Measurements from ENCODE around the gene UHRF2. TPM values are rescaled to one million over a fixed set of nuclear protein-coding genes. Genes with fewer than 3 reads are reported as not detected.
"Not testable (repeated sequence)": the region's sequence is repeated elsewhere in the genome, so short reads cannot be mapped to it uniquely, and the experiment has no call there.

Gene UHRF2
- total RNA-seq, 4 donors from 2014 or later, result 34.1 to 56.3 (median 46.6) TPM

- ATAC-seq, result no peak
- WGBS, 2 donors (ENCODE audit: low coverage in 1 of 2), result 83 to 89% methylated on average over 1 of the region's 1 CpG
Observed at GRCh38 chr9:6449086-6449485, 36.1 kb downstream of the UHRF2 start.

GRCh38 chr9:6449645-6450044 lies 36.6 kb downstream of the UHRF2 start:
- TF ChIP-seq EP300 (IDR thresholded peaks at IDR 0.05) (no peak), POLR2A (IDR thresholded peaks at IDR 0.05) (no peak), CTCF (IDR thresholded peaks at IDR 0.05) (no peak), POLR2AphosphoS5 (IDR thresholded peaks at IDR 0.05) (no peak)
- no peak for ATAC-seq
- H3K9me3 ChIP-seq, result no peaks in the 10 kb centered on the region
- H3K27ac ChIP-seq, result no peak overlapping the region
- no peaks in the 10 kb centered on the region for H3K27me3 ChIP-seq
- peaks cover 11 to 61% (median 14%) of the 10 kb centered on the region in 3 donors for H3K4me1 ChIP-seq
- H3K4me3 ChIP-seq, result no peak overlapping the region
- no peaks in the 10 kb centered on the region for H3K36me3 ChIP-seq

More at GRCh38 chr9:6449086-6449485, 36.1 kb downstream of the UHRF2 start:
- Histone ChIP-seq H3K27me3 (no peaks in the 10 kb centered on the region), H3K4me1 (peaks cover 11 to 66% (median 18%) of the 10 kb centered on the region in 3 donors), H3K9me3 (no peaks in the 10 kb centered on the region), H3K4me3 (no peak overlapping the region), H3K36me3 (no peaks in the 10 kb centered on the region), H3K27ac (no peak overlapping the region)
- TF ChIP-seq CTCF (IDR thresholded peaks at IDR 0.05), result no peak
- TF ChIP-seq EP300 (IDR thresholded peaks at IDR 0.05), result no peak
- no peak for TF ChIP-seq POLR2AphosphoS5 (IDR thresholded peaks at IDR 0.05)
- TF ChIP-seq POLR2A (IDR thresholded peaks at IDR 0.05), result no peak

- H3K36me3 ChIP-seq, result no peaks in the 10 kb centered on the region
- 64 to 75% methylated on average over 5 of the region's 5 CpGs for WGBS, 2 donors (ENCODE audit: low coverage in 1 of 2)
- TF ChIP-seq EP300 (IDR thresholded peaks at IDR 0.05) (no peak), POLR2A (IDR thresholded peaks at IDR 0.05) (no peak), POLR2AphosphoS5 (IDR thresholded peaks at IDR 0.05) (no peak), CTCF (IDR thresholded peaks at IDR 0.05) (no peak)
- H3K4me3 ChIP-seq, result no peak overlapping the region
- no peaks in the 10 kb centered on the region for H3K27me3 ChIP-seq
- H3K27ac ChIP-seq, result no peak overlapping the region
- no peaks in the 10 kb centered on the region for H3K9me3 ChIP-seq
- H3K4me1 ChIP-seq, result peaks cover 11 to 58% (median 14%) of the 10 kb centered on the region in 3 donors
- no peak for ATAC-seq
Observed at GRCh38 chr9:6450641-6451375, 37.8 kb downstream of the UHRF2 start.

- not testable (repeated sequence) for H3K27ac ChIP-seq, H3K9me3 ChIP-seq, ATAC-seq
Observed at GRCh38 chr9:6455292-6455691, 42.3 kb downstream of the UHRF2 start.

GRCh38 chr9:6458704-6459103 lies 45.7 kb downstream of the UHRF2 start:
- ATAC-seq, H3K27ac ChIP-seq, H3K27me3 ChIP-seq, H3K4me1 ChIP-seq, H3K4me3 ChIP-seq, H3K9me3 ChIP-seq: not testable (repeated sequence)
- 100% methylated on average over 2 to 4 of the region's 4 CpGs for WGBS, 2 donors (ENCODE audit: low coverage in 1 of 2)
- peaks cover 0 to 33% of the 10 kb centered on the region in 2 donors for H3K36me3 ChIP-seq

More at GRCh38 chr9:6455292-6455691, 42.3 kb downstream of the UHRF2 start:
- not testable (repeated sequence) for H3K27me3 ChIP-seq, H3K36me3 ChIP-seq, H3K4me3 ChIP-seq
- WGBS, 2 donors (ENCODE audit: low coverage in 1 of 2), result 92 to 96% methylated on average over 3 to 4 of the region's 4 CpGs
- peaks cover 2 to 29% (median 4%) of the 10 kb centered on the region in 3 donors for H3K4me1 ChIP-seq

GRCh38 chr9:6459718-6460117 lies 46.7 kb downstream of the UHRF2 start:
- H3K27ac ChIP-seq, result no peak overlapping the region
- no peak overlapping the region for H3K4me3 ChIP-seq
- H3K36me3 ChIP-seq, result peaks cover 0 to 35% of the 10 kb centered on the region in 2 donors
- no peaks in the 10 kb centered on the region for H3K9me3 ChIP-seq
- no peaks in the 10 kb centered on the region for H3K4me1 ChIP-seq
- TF ChIP-seq EP300 (IDR thresholded peaks at IDR 0.05), result no peak
- no peak for TF ChIP-seq CTCF (IDR thresholded peaks at IDR 0.05)
- no peak for TF ChIP-seq POLR2A (IDR thresholded peaks at IDR 0.05)
- no peak for TF ChIP-seq POLR2AphosphoS5 (IDR thresholded peaks at IDR 0.05)
- ATAC-seq, result no peak
- H3K27me3 ChIP-seq, result no peaks in the 10 kb centered on the region
- WGBS, 2 donors (ENCODE audit: low coverage in 1 of 2), result 84 to 96% methylated on average over 4 to 5 of the region's 5 CpGs

Data from gastroesophageal sphincter (tissue), 4 donors.